COLO829 (cell line): ENCODE measurements around the gene KCP.
"Not testable (repeated sequence)": the region's sequence is repeated elsewhere in the genome, so short reads cannot be mapped to it uniquely, and the experiment has no call there.

Source experiments
- DNase-seq: peaks from one replicate; pipeline ENCODE4 v3.0.0; 2012; ENCODE audit warnings: low spot score

The KCP gene

DNA sequence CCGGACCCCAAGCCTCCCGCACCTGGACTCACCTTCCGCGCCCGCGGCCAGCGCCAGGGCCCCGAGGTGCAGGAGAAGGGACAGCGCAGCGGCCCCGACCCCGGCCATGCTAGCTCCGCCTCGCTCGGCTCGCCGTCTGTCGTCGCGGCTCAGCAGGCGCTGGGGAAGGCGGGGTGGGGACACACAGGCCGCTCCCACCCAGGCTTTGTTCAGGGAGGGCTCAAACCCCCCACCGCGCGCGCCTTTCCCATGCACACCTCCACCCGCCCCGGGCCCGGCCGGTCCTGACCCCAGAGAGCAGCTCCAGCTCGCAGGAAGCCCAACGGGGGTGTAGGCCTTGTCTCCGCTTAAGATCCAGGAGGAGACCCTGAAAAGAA, at the start of gene KCP:
KCP (minus strand) TSS at position 141 of the 377 bp plus-strand sequence; CDS start at position 108, 33 bp downstream.
- no peak for DNase-seq

DNA sequence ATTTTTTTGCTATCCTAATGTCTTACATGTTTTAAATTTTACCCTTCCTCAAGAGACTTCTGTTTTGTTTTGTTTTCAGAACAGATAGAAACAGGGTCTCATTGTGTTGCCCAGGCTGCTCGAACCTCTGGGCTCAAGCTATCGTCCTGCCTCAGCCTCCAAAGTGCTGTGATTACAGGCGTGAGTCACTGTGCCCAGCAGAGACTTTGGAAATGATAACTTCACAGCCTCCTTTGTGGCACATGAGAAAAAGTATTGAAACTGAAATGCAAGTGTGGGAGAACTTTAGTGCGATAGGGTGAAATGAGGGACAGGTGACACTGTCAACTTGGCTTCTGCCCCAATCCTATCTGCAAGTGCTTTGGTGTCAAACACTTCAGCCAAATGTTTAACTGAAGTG, 48.8 kb upstream of the KCP start:
- DNase-seq = no peak

DNA sequence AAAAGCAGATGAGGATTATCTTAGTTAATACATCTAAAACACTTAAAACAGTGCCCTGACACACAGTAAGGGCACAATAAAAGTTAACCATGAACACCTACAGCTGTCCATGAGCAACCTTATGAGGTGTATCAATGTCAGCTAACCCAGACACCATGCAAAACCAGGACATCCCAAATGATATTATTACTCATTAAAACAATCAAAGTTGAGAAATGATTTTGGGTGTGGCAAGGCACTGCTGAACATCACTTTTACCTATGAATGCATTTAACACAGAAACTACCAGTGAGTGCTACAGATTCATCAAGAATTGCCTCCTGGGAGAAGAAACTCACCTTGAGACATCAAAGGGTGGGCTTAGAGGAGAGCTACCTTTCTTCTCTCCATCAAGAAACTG, 45.5 kb upstream of the KCP start:
- no peak for DNase-seq

DNA sequence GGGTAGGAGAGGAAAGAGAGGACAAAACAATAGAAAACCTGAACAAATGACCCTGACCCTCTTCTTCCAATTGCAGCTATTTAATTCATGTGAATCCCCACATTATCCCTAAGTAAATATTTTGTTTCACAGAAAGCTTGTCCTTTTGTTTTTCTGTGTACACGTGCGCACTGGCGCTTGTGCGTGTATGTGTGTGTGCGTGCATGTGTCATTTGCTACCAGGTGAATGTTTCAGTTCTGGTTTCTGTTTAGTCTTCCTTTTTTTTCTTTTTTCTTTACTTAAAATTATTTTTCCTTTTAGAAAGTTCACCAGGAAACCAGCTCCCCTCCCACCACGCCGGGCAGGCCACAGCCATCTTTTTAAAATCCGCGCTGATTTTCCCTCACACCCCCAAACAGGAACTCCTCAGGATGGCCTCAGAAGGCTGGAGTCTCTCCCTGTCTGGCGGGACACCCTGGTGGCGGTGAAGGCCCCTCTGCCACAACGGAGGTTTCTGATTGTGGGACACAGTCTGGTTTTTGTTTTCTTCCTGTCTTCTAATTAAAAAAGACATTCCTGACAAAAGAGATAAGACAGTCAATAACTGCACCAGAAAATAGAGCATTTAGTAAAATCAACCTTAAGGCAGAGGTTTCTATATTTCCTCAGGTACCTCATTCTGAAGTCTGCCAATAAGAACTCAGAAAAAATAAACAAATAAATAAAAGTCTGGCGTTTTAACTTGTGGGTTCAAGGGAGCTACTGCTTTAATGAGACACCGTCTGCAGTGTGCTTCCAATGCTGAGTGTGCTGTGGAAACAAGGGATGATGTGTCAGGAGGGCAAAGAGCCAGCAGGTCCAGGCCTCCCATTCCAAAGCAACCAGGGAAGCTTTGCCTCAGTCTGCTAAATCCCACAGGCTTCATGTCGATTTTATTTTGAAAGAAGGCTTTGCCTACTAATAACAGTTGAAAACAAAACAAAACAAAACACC, 44.6 kb upstream of the KCP start:
- DNase-seq = no peak

DNA sequence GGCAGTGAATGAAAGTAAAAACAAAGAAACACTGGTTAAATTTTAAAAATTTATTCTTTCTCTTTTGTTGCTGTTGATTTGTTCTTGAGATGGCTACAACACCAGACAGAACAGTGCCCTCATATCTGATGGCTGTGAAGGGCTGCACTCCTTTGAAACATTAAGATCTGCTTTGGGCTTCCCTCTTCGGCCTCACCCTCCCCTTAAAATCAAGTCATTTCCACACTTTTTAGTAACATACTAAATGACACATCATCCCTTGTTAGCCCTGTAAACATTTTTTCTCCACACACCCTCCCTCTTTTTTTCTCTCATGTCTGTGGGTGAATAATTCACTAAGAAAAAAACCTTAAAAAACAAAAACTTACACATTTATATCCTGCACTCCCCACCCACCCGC, 43.6 kb upstream of the KCP start:
- no peak for DNase-seq

DNA sequence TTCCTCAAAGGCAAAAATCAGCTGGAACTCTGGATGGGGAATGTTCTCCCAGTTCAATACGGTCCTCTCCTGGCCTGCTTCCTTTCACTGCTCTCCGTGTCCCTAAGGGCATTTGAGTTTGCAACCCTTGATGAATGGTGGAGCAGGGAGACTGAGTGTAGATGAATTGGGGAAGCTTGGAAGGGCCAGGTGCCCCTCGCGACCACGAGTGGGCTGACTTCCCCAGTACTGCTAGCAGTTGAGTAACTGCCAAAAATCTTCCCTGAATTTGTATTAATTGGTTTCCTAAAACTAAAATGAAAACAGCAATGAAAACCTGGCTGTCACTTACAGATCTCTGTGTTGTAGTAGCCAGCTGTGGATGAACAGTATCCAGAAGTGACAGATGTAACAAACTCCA, 40.8 kb upstream of the KCP start:
- no peak for DNase-seq

DNA sequence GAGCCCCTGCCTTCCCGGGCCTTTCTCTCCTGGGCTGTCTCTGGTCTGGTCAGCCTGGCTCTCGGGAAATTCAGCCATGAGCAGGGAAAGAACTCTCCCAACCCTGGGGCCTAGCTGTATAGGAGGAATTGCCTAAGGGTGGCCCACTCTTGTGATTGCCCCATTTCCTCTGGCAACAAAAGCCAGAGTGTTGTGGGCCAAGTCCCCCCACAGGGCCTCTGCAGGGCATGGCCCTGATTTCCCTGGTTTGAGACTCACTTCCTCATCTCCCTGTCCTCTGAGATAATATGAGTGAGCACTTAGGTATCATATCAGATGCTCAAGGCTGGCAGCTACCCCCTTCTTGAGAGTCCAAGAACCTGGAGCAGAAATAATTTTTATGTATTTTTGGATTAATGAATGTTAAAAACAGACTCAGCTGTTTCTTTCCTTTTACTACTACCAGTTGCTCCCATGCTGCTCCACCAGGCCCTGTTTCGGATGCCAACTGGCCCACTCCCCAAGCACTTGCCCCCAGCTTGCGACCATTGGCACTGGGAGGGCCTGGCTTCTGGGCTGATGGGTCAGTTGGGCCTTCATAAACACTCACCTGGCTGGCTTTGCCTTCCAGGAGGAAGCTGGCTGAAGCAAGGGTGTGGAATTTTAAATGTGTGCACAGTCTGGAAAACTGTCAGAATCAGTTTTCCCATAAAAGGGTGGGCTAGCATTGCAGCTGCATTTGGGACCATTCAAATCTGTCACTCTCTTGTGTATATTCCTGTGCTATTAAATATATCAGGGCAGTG, 38.7 kb upstream of the KCP start:
- DNase-seq = no peak

DNA sequence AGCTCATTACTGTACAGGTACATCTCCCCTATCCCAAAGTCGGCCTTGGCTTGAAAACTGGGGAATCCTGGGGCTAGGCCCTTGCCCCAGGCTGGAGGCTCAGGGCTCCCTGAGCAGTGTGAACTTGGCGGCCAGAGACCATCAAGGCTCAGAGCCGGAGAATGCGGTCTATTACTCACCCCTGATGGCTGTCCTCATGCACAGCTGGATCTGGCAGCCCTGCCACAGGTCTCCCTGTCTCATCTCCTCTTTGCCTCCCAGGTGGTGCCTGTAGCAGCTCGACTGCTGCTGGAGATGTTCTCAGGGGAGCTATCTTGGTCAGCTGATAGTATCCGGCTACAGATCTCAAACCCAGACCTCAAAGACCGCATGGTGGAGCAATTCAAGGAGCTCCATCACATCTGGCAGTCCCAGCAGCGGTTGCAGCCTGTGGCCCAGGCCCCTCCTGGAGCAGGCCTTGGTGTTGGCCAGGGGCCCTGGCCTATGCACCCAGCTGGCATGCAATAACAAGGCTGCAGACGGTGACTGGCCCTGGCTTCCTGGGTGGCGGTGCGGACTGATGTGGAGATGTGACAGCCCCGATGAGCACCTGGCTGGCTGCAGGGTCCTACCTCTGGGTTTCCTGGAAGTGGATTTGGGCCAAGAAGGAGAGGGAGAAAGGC, 37.9 kb upstream of the KCP start:
- no peak for DNase-seq

DNA sequence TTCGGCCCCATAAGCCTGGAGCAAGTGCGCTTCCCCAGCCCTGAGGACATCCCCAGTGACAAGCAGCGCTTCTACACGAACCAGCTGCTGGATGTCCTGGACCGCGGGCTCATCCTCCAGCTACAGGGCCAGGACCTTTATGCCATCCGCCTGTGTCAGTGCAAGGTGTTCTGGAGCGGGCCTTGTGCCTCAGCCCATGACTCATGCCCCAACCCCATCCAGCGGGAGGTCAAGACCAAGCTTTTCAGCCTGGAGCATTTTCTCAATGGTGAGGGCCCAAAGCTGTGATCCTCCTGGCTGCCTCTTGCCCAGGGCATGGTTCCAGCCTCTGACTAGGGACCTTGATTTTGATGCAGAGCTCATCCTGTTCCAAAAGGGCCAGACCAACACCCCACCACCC, 37.3 kb upstream of the KCP start:
- no peak for DNase-seq

DNA sequence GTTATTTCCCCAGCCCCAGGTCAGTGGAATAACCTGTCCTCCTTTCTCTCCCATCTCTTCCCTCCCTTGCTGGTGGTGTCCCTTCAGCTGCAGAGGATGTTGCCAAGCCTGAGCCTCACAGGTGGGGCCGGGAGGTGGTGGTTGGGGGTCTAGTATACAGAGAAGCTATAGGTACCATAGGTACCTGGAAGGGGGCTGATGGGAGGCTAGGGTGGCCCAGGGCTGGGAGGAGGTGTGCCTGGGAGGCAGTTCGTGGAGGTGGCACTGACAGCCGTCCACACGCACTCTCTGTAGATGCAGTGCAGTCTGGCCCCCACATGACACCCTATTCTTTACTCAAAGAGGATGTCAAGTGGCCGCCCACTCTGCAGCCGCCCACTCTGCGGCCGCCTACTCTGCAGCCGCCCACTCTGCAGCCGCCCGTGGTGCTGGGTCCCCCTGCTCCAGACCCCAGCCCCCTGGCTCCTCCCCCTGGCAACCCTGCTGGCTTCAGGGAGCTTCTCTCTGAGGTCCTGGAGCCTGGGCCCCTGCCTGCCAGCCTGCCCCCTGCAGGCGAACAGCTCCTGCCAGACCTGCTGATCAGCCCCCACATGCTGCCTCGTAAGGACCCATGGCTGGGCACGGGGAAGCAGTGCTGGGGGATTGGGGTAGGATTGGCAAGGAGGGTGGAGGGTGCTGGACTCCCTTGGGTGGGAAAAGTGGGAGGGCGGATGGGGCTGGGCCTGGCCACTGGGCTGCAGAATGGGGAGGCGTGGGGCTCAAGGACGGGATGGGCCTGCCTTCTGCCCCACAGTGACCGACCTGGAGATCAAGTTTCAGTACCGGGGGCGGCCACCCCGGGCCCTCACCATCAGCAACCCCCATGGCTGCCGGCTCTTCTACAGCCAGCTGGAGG, 36.7 kb upstream of the KCP start:
- DNase-seq = no peak

DNA sequence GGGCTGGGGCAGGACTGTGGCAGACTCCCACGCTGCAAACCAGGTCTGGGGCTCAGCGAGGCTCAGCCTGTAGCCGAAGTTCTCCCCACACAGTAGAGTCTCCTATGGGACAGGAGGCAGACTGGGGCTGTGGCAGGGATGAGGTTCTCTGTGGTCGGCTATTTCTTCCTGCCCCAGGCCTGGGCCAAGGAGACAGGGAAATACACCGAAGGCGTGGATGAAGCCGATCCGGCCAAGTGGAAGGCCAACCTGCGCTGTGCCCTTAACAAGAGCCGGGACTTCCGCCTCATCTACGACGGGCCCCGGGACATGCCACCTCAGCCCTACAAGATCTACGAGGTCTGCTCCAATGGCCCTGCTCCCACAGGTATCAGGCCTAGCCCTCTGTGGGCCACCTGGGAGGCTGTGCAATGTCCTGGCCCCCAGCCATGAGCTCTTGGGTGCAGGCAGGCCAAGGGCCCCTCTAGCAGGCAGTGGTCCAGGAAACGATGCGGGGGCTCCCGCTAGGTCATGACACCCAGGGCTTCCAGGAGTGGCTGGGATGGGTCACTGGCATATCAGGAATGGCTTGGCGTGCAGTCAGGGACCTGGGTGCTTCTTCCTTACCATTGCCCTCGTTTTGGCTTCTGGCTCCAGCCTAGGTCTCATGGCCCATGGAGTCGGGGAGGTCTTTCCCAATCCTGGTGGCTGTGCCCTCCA, 35.3 kb upstream of the KCP start:
- DNase-seq = no peak

DNA sequence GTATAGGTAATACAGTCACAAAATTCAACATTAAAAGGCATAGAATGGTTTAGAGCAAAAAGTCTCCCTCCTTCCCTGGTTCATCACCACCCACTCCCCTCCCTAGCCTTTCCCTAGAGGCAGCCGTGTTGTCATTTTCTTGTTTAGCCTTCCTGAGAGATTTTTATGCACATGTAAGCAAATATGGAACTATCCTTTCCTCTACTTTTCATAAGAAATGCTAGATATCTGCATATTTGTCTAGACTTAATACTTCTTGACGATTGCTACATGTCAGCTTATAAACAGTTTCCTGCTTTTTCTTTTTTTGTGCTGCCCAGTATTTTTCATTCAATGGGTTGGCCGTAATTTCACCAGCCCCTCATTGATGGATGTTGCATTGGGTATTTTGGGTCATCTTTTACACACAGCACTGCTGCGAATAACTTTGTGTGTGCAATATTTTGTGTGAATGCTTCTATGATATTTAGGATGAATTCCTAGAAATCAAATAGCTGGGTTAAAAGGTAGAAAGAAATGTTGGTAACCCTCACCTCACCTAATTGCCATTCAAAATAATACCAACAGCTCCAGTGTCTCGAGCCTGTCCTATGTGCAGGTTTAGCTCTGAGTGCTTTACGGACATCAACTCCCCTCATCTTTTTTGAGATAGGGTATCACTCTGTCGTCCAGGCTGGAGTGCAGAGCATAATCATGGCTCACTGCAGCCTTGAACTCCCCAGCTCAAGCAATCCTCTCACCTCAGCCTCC, 34.2 kb upstream of the KCP start:
- no peak for DNase-seq

DNA sequence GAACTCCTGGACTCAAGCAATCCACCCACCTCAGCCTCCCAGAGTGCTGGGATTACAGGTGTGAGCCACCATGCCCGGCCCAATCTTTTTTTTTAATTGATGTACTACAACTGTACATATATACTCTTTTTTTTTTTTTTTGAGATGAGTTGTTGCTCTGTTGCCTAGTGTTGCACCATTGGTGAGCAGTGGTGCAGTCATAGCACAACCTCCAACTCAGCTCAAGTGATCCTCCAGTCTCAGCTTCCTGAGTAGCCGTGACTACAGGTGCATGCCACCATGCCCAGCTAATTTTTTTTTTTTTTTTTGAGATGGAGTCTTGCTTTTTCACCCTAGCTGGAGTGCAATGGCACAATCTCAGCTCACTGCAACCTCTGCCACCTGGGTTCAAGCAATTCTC, 32.7 kb upstream of the KCP start:
- not testable (repeated sequence) for DNase-seq

DNA sequence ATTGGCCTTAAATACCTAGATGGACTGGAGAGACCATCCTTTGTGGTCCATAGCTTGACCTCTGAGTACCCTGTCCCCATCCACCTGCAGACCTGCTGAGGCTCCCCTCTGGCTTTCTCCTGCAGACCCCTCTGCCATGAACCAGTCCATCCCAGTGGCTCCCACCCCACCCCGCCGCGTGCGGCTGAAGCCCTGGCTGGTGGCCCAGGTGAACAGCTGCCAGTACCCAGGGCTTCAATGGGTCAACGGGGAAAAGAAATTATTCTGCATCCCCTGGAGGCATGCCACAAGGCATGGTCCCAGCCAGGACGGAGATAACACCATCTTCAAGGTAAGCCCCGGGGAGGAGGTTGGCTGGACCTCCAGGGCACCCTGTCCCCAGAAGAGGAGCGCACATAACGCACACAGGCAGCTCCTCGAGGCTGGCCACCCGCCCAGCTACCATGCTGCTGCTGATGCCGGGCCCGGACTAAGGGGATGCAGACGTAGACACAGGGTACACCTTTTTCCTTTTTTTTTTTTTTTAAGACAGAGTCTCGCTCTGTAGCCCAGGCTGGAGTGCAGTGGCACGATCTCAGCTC, 31.5 kb upstream of the KCP start:
- DNase-seq = no peak

DNA sequence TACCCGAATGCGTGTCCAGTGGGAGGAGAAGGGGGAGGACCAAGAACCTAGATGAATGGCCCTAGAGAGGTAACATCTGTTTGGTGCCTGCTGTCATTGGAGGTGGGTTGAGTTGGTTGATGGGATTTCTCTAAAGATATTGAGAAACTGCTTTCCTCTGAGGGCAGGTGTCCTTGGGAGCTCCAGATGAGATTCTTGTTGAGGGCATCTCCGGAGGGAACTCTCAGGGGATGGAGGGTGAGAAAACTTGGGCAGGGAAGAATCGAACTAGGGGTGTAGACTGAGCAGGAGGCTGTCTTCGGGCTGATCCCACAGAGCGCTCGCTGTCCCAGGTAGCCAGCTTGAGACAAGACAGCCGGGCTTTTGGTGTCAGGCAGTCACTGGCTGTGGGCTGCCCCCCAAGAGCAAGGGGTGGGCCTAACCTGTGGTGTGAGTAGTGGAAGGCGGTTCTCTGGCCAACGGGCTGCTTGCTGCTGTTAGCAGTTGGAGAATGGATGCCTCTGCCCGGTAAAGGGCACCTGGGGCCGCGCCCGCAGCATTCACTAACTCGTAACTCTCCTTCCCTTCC, 30.9 kb upstream of the KCP start:
- no peak for DNase-seq

DNA sequence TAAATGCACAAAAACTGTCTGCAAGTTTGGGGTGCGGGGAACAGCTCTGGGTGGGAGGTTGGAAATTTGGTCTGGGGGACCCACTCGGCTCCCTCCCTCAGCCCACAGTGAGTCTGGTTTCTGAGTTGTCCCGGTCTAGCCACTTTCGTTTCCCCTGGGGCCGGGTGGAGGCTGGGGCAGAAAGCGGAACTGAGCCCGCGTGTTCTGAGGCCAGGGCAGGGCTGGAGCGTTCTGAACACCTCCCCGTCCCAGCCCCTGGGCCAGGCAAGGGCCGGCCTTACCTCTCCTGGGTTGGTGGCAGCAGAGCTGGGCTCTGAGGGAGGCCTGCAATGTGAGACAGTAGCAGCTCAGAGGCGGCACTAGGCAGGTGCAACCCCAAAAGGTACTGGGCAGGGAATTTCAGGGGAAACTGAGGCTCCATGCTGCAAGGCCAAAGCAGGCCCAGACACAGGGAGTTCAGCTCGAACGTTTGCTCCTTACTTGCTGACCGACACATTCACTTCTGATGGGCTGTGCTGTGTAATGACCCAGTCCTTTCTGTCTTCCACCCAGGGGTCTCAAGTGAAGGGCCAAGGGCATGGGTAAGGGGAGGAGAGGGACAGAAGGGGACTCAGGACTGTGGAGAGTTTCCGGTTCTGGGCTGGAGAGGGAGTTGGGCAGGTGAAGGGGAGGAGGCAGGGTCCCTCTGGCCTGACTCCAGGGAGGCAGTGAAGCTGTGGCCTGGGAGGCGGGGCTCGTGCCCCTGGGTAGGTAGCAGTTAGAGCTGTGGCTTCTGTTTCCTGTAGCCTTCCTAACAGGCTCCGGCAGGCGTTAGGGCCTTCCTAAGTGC, 30.2 kb upstream of the KCP start:
- no peak for DNase-seq

DNA sequence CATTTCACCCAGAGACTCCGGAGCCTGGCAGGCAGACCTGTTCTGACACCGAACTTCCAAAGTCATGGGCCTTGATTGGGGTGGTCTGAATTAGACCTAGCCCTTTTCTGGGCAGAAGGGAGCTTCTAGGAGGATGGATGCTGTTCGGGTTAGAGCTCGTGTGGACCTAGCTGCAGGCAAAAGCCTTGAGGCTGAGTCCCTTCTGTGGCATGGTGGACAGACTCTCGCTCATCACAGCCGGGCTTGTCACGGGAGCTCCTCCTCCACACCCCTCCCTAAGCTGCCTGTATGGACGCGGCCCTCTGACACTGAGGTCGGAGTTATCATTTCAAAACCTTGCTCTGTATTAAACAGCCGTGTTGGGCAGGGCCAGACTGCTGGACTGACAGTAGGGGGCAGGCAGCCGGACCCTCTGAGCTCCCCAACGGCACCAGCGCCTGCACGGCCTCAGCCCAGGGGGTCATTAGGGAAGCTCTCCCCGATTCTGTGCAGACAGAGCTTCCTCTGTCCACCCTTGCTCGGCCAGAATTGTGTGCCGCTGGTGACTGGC, 29.4 kb upstream of the KCP start:
- no peak for DNase-seq
